K562 (cell line): ENCODE data around the gene ABCC6. TPM values are rescaled to one million over a fixed set of nuclear protein-coding genes. Genes with fewer than 3 reads are reported as not detected.

Experiments
- ATAC-seq: fragments of 200-7000 bp; cut with Tn5 transposase; 3 replicates; pipeline ENCODE4 v1.9.1; 2020; ENCODE audit warnings: moderate library complexity
- BruUV-seq: library from RNA; stranded (reverse); fragments of 400-500 nt; replicated peaks from 2 replicates; lab custom pipeline; 2021; lab: Mats Ljungman, UMichigan
- CTCF ChIA-PET: fragments of 300-600 bp; formaldehyde crosslinking; extraction: SDS; loops from one replicate; lab custom pipeline; 2021; ENCODE audit warnings: low intra/inter-chr PET ratio; lab: Yijun Ruan, JAX
- POLR2A ChIA-PET: fragments of 300-600, 350-650 bp; sonication (Branson Sonifier 250); formaldehyde crosslinking; extraction: SDS; loops from one replicate; lab custom pipeline; 2021; ENCODE audit warnings: antibody characterized with exemption, inconsistent platforms; lab: Yijun Ruan, JAX
- DNase-seq, 4 experiments: peaks; one replicate each; pipeline versions ENCODE4 v3.0.0 to v3.0.0-alpha.2; 2011 to 2018; ENCODE audit warnings: low spot score in 3 of 4, mixed read lengths in 3 of 4; ENCODE audit errors: extremely low read depth in 1 of 4
- FAIRE-seq: peaks from 2 replicates; lab custom pipeline; 2011; peaks lifted over from hg19 to GRCh38; lab: Jason Lieb, UNC
- H2AFZ ChIP-seq: 2 replicates; pipeline ENCODE4 v1.6.0; 2011; ENCODE audit warnings: low read depth, low read length, control low read depth, inconsistent platforms
- H3K27ac ChIP-seq: fragments of 200-600 bp; 3 replicates; pipeline ENCODE4 v1.8.0; 2011; ENCODE audit warnings: low read depth, mild to moderate bottlenecking, control low read depth, inconsistent platforms, low read length, moderate library complexity, mixed read lengths; ENCODE audit errors: extremely low read depth
- H3K27me3 ChIP-seq, 2 experiments: fragments of 300-600 bp in 1 of 2; 2 replicates in 1 of 2; 3 replicates in 1 of 2; pipeline versions ENCODE4 v1.6.0 to v1.8.0; 2011; ENCODE audit warnings: inconsistent platforms in 2 of 2, low read length in 2 of 2, mild to moderate bottlenecking in 1 of 2, mixed read lengths in 1 of 2, moderate library complexity in 1 of 2; ENCODE audit not compliant: control insufficient read depth in 2 of 2, insufficient read depth in 2 of 2
- H3K36me3 ChIP-seq: fragments of 300-600 bp; 3 replicates; pipeline ENCODE4 v1.8.0; 2011; ENCODE audit warnings: mild to moderate bottlenecking, low read length, inconsistent platforms; ENCODE audit not compliant: control insufficient read depth, insufficient read depth
- H3K4me1 ChIP-seq, 2 experiments: fragments of 200-600 bp in 1 of 2; replicated peaks in 1 of 2; 2 replicates in 1 of 2; 3 replicates in 1 of 2; pipeline versions ENCODE4 v1.5.1 to v1.8.0; 2011; ENCODE audit warnings: inconsistent platforms in 2 of 2, low read length in 2 of 2, mild to moderate bottlenecking in 1 of 2, mixed read lengths in 1 of 2, moderate library complexity in 1 of 2; ENCODE audit not compliant: control insufficient read depth in 2 of 2, insufficient read depth in 2 of 2
- H3K4me2 ChIP-seq: 2 replicates; pipeline ENCODE4 v1.6.1; 2011; ENCODE audit warnings: low read length, control low read depth, inconsistent platforms, mixed read lengths; ENCODE audit not compliant: insufficient read depth
- H3K4me3 ChIP-seq: fragments of 200-600 bp; sonication (generic), shearing (Covaris generic); 2 replicates; pipeline ENCODE4 v1.5.1; 2016; ENCODE audit warnings: control low read depth, inconsistent platforms
- H3K79me2 ChIP-seq: fragments of 200-600 bp; 3 replicates; pipeline ENCODE4 v1.8.0; 2011; ENCODE audit warnings: low read length, inconsistent platforms; ENCODE audit not compliant: control insufficient read depth, insufficient read depth
- H3K9ac ChIP-seq, 2 experiments: 2 replicates each; pipeline versions ENCODE4 v1.6.0 to v1.6.1; 2011; ENCODE audit warnings: low read depth in 2 of 2, low read length in 2 of 2, control low read depth in 1 of 2, inconsistent platforms in 1 of 2, mild to moderate bottlenecking in 1 of 2, mixed read lengths in 1 of 2; ENCODE audit not compliant: insufficient read depth in 1 of 2
- H3K9me1 ChIP-seq: one replicate; pipeline ENCODE4 v1.6.0; 2011; ENCODE audit warnings: inconsistent platforms, mild to moderate bottlenecking, low read length, moderate library complexity; ENCODE audit not compliant: control insufficient read depth, insufficient read depth
- H3K9me3 ChIP-seq: replicated peaks from 2 replicates; pipeline ENCODE4 v1.5.1; 2011; ENCODE audit warnings: low read depth, low read length, inconsistent platforms; ENCODE audit not compliant: control insufficient read depth, insufficient read depth
- H4K20me1 ChIP-seq: replicated peaks from 2 replicates; pipeline ENCODE4 v1.6.1; 2011; ENCODE audit warnings: low read length, inconsistent platforms, mixed read lengths; ENCODE audit not compliant: control insufficient read depth, insufficient read depth
- CC2D1A ChIP-seq: fragments of 450-650 bp; IDR thresholded peaks from 2 replicates; pipeline ENCODE4 v1.6.1; 2017; ENCODE audit warnings: mild to moderate bottlenecking
- CEBPG ChIP-seq, 3 experiments: fragments of 200-800 bp in 1 of 3; sonication (Bioruptor generic) in 1 of 3; sonication (generic) in 1 of 3; formaldehyde crosslinking in 1 of 3; IDR thresholded peaks in 2 of 3; conservative IDR thresholded peaks in 1 of 3; 2 replicates each; pipeline versions ENCODE4 v1.6.1 to v1.8.0; 2016 to 2022; ENCODE audit warnings: missing compliant biosample characterization in 2 of 3, missing genetic modification characterization in 2 of 3, mild to moderate bottlenecking in 1 of 3, missing genetic modification reagents in 1 of 3
- CEBPZ ChIP-seq: fragments of 150-350 bp; IDR thresholded peaks from 2 replicates; pipeline ENCODE4 v1.6.1; 2014; ENCODE audit warnings: low read depth, mild to moderate bottlenecking, low read length, borderline replicate concordance
- EGR1 ChIP-seq: fragments of 450-650 bp; conservative IDR thresholded peaks from 2 replicates; pipeline ENCODE4 v1.6.1; 2017; ENCODE audit warnings: mild to moderate bottlenecking
- ETV6 ChIP-seq, 3 experiments: fragments of 150-350 bp in 1 of 3; sonication (generic) in 1 of 3; formaldehyde crosslinking in 1 of 3; IDR thresholded peaks; 2 replicates each; pipeline versions ENCODE4 v1.6.1 to v1.8.0; 2014 to 2022; ENCODE audit warnings: borderline replicate concordance in 2 of 3, low read depth in 2 of 3, antibody characterized with exemption in 1 of 3, low read length in 1 of 3, mild to moderate bottlenecking in 1 of 3, missing genetic modification reagents in 1 of 3
- NFIC ChIP-seq: fragments of 450-650 bp; IDR thresholded peaks from 2 replicates; pipeline ENCODE4 v1.6.1; 2017; ENCODE audit warnings: mild to moderate bottlenecking, inconsistent platforms
- ZNF280B ChIP-seq: fragments of 250-450 bp; sonication (Bioruptor Pico); IDR thresholded peaks from 2 replicates; pipeline ENCODE4 v1.5.1; 2021; ENCODE audit warnings: mild to moderate bottlenecking
- WGBS: fragments of 100-300 bp; shearing (Covaris generic); methylation state at CpG from one replicate; pipeline ENCODE4 v1.1.6; 2016; ENCODE audit warnings: low coverage, mixed read lengths; ENCODE audit not compliant: insufficient coverage; ENCODE audit errors: missing lambda C conversion rate; 5-methylcytosine and 5-hydroxymethylcytosine counted together
- in situ Hi-C: fragments of 300-500 bp; cut with MboI; formaldehyde crosslinking; loops from 4 replicates; pipeline ENCODE4 v1.15.0; 2018; ENCODE audit warnings: inconsistent platforms, mixed read lengths
- intact Hi-C: fragments of 100-400 bp; cut with micrococcal nuclease; formaldehyde crosslinking; loops from 2 replicates; pipeline ENCODE4 v1.14.2; 2022
- polyA plus RNA-seq, 8 experiments: library from polyadenylated mRNA; depleted of rRNA in 4 of 8; stranded (reverse) in 5 of 8; unstranded in 3 of 8; fragments of >200 nt; fragmentation: Nextera tagmentation in 2 of 8; fragmentation: Illumina TruSeq in 1 of 8; extraction: Ambion mirVana in 2 of 8; extraction: Trizol in 1 of 8; gene quantifications; 2 replicates each; pipeline versions ENCODE4 v1.2.1 to v1.2.3, GENCODE V29; 2011 to 2014; ENCODE audit warnings: inconsistent platforms in 1 of 8, missing spikeins in 1 of 8
- total RNA-seq, 7 experiments: library from RNA; depleted of rRNA in 6 of 7; stranded (reverse); fragments of >200 nt in 6 of 7; fragmentation: Illumina TruSeq in 2 of 7; extraction: Trizol in 2 of 7; gene quantifications; 2 replicates each; pipeline versions ENCODE4 v1.2.1 to v1.2.3, GENCODE V29; 2011 to 2021; ENCODE audit warnings: low replicate concordance in 1 of 7

The ABCC6 gene
- total and polyA plus RNA-seq, 9 of the 15 experiments (the other 6 are each of a cell fraction or from before 2014, with no cell fraction given) = 0.03 to 0.46 (median 0.07) TPM; not detected in 4

DNA sequence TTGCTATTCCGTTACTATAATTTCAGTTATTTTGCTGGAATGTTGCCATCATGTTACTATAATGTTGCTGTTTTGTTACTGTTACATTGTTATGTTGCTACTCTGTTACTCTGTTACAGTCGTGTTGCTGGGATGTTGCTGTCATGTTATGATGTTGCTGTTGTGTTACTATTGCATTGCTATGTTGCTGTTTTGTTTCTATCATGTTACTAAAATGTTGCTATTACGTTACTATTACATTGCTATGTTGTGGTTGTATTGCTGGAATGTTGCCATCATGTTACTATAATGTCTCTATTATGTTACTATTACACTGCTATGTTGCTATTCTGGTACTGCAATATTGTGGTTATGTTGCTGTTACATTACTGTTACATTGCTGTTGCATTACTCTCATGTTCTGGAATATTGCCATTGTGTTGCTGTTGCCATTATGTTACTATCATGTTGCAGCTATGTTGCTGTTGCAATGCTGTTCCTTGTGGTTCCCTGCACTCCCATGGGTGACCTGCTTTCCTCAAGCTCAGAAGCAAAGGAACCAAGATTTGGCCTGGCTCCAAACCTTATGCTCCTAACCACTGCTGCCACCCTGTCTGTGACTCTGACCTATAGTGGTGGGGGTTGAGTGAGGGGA, 64.4 kb downstream of the ABCC6 start:
- no peak overlapping the region for H3K27ac ChIP-seq
- no peaks in the 10 kb centered on the region for H3K9me3 ChIP-seq
- H3K4me2 ChIP-seq = no peak overlapping the region
- no peak for FAIRE-seq
- H3K9me1 ChIP-seq = no peaks in the 10 kb centered on the region
- no peak overlapping the region for H2AFZ ChIP-seq
- H3K4me1 ChIP-seq = peaks cover 3 to 11% of the 10 kb centered on the region in 2 experiments; a peak in 3 of 5 replicates
- no peak for ATAC-seq
- POLR2A ChIA-PET = no interaction called here
- H4K20me1 ChIP-seq = no peaks in the 10 kb centered on the region
- intact Hi-C loops = no loop called here
- TF ChIP-seq ZNF280B (CRISPR knock-in tag) (no peak), CEBPZ (no peak), NFIC (peak; percentile 28; the same call in 1 of the 2 replicates), EGR1 (no peak), ETV6 (IDR thresholded peaks at IDR 0.05; ENCODE audit: borderline replicate concordance in 1 of 2, low read depth in 2 of 2, low read length in 1 of 2) (no peak), ETV6 (CRISPR knock-in tag; IDR thresholded peaks at IDR 0.05; ENCODE audit: borderline replicate concordance) (no peak), CC2D1A (no peak), CEBPG (CRISPR knock-in tag; IDR thresholded peaks at IDR 0.05) (peak; percentile 66; the same call in 1 of the 2 replicates), CEBPG (tag; conservative IDR thresholded peaks at IDR 0.05 in 1 of 2, IDR thresholded peaks at IDR 0.05 in 1 of 2) (no peak)
- no peaks in the 10 kb centered on the region for H3K36me3 ChIP-seq
- DNase-seq = no peak
- H3K4me3 ChIP-seq = no peak overlapping the region
- in situ Hi-C loops = no loop called here
- no peaks in the 10 kb centered on the region for H3K79me2 ChIP-seq
- WGBS = 5% methylated on average over 3 of the region's 3 CpGs
- no TSS peak for BruUV-seq
- no peak overlapping the region for H3K9ac ChIP-seq
- peaks cover 0 to 6% of the 10 kb centered on the region in 2 experiments; a peak in 2 of 5 replicates for H3K27me3 ChIP-seq
- CTCF ChIA-PET = no interaction called here
